AG04450 (cell line): Measurements from ENCODE around the gene MAPKAP1. TPM values are rescaled to one million over a fixed set of nuclear protein-coding genes. Genes with fewer than 3 reads are reported as not detected.

ENCODE experiments used
- CTCF ChIA-PET: fragments of 300-600, 350-600 bp; formaldehyde crosslinking; extraction: SDS; loops from one replicate; lab custom pipeline; 2022; ENCODE audit warnings: antibody characterized with exemption, inconsistent platforms; lab: Charles Lee
- POLR2A ChIA-PET: fragments of 350-600 bp; formaldehyde crosslinking; extraction: SDS; loops from one replicate; lab custom pipeline; 2021; ENCODE audit warnings: antibody characterized with exemption, inconsistent platforms; lab: Yijun Ruan, JAX
- DNase-seq: peaks from one replicate; pipeline ENCODE4 v3.0.0-alpha.2; 2011; ENCODE audit warnings: low read depth, low spot score
- H3K27ac ChIP-seq: one replicate; pipeline ENCODE4 v1.5.1; 2012; ENCODE audit warnings: low read depth, low read length, control low read depth
- H3K27me3 ChIP-seq: one replicate; pipeline ENCODE4 v1.6.0; 2012; ENCODE audit warnings: low read length; ENCODE audit not compliant: control insufficient read depth, insufficient read depth
- H3K4me3 ChIP-seq: 2 replicates; pipeline ENCODE4 v1.5.1; 2011; ENCODE audit warnings: mild to moderate bottlenecking, low read depth, low read length, control low read depth
- H3K9me3 ChIP-seq: 2 replicates; pipeline ENCODE4 v1.5.1; 2012; ENCODE audit warnings: low read length; ENCODE audit not compliant: control insufficient read depth, insufficient read depth
- polyA plus RNA-seq: library from polyadenylated mRNA; depleted of rRNA; stranded (reverse); fragments of >200 nt; gene quantifications from 2 replicates; pipeline ENCODE4 v1.2.3, GENCODE V29; 2011
- TF ChIP-seq, protein P1 (sequence below): IDR thresholded peaks from 2 replicates; pipeline ENCODE4 v1.5.1; 2011; ENCODE audit warnings: low read depth, low read length, control low read depth, inconsistent platforms

The MAPKAP1 gene
- polyA plus RNA-seq, 1 experiment = 140 TPM

DNA sequence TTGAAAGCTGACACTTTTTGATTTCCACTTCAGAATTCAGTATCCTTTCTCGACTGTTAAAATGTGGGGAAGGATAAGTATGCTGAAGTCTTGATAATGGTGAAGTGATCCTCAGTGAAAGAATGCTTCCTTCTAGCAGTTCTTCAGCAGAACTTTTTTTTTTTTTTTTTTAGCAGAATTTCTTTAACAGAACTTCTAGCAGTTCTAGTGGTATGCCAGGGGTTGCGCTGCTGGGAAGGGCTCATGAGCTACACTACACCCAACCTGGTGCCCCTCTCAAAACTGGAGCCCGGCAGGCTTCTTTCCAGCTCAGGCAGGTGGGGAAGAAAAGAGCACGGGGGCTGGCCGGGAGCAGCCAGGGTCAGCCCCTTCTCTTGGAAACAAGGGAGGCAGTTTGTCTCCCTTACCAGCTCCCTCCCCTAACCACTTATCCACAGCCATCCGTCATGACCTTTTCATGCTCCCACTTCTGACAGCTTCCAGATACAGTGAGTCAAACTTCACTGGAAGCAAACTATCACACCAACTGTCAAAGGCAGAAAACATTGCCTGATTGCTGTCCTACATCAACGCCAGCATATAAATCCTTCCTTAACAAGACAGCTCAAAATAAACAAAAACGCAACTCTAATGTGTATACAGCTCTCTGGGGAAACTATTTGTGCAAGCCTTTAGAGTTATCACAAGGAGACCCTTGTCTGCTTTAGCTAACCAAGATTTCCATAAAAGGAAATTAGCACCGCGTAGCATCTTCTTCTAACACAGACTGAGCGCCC, 233.9 kb downstream of the MAPKAP1 start:
- CTCF ChIA-PET = interaction anchor here (0.7 to 1.6 kb wide), 2 partner anchors 65 to 72 kb away, joined by 3 read pairs; no protein-coding TSS in a partner anchor
- peak overlapping the region; percentile 0; the same call in 1 of the 2 replicates for H3K4me3 ChIP-seq

DNA sequence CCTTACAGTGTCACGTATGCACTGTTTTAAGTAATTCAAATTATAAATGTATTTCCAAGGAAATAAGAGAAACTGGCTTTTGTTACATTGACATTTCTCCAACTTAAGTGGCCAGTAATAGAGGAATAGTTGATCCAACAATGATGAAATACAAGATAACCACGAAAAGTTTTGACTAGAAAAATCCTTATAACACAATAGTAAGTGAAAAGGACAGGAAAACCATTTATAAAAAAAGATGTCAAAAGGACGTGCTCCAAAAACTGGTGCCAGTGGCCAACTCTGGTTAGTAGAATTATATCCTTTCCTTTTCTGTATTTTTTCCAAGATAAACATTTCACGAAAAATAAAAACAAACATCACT, 234.5 kb downstream of the MAPKAP1 start:
- Histone ChIP-seq H3K27ac (no peak overlapping the region), H3K4me3 (no peak overlapping the region), H3K9me3 (no peaks in the 10 kb centered on the region), H3K27me3 (no peaks in the 10 kb centered on the region)
- ChIA-PET CTCF (interaction anchor here (0.7 to 1.6 kb wide), 2 partner anchors 65 to 73 kb away, joined by 3 read pairs; no protein-coding TSS in a partner anchor), POLR2A (interaction anchor here (0.6 to 1.6 kb wide), 10 partner anchors 8 to 72 kb away, joined by 3 to 8 read pairs (median 4); no protein-coding TSS in a partner anchor)
- no peak for DNase-seq
- TF ChIP-seq, protein P1, sequence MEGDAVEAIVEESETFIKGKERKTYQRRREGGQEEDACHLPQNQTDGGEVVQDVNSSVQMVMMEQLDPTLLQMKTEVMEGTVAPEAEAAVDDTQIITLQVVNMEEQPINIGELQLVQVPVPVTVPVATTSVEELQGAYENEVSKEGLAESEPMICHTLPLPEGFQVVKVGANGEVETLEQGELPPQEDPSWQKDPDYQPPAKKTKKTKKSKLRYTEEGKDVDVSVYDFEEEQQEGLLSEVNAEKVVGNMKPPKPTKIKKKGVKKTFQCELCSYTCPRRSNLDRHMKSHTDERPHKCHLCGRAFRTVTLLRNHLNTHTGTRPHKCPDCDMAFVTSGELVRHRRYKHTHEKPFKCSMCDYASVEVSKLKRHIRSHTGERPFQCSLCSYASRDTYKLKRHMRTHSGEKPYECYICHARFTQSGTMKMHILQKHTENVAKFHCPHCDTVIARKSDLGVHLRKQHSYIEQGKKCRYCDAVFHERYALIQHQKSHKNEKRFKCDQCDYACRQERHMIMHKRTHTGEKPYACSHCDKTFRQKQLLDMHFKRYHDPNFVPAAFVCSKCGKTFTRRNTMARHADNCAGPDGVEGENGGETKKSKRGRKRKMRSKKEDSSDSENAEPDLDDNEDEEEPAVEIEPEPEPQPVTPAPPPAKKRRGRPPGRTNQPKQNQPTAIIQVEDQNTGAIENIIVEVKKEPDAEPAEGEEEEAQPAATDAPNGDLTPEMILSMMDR = no peak

More for the DNA sequence above, 233.9 kb downstream of the MAPKAP1 start:
- TF ChIP-seq, protein P1 = peak; percentile 40
- Histone ChIP-seq H3K27me3 (no peaks in the 10 kb centered on the region), H3K27ac (peak overlapping the region; percentile 43), H3K9me3 (no peaks in the 10 kb centered on the region)
- POLR2A ChIA-PET = interaction anchor here (0.6 to 1.6 kb wide), 8 partner anchors 7 to 72 kb away, joined by 3 to 8 read pairs (median 5); no protein-coding TSS in a partner anchor
- DNase-seq = peak; percentile 49

- ChIA-PET CTCF (no interaction called here), POLR2A (interaction anchor here (1.4 kb wide), 1 partner anchor 37 kb away, joined by 3 read pairs; no protein-coding TSS in a partner anchor)
- no peak for DNase-seq
- Histone ChIP-seq H3K9me3 (no peaks in the 10 kb centered on the region), H3K27me3 (no peaks in the 10 kb centered on the region), H3K27ac (no peak overlapping the region), H3K4me3 (no peak overlapping the region)
- TF ChIP-seq, protein P1 = no peak
Observed at GRCh38 chr9:125470767-125471580, 236.0 kb downstream of the MAPKAP1 start.

GRCh38 chr9:125470189-125470588, 236.8 kb downstream of the MAPKAP1 start:
- ChIA-PET CTCF (no interaction called here), POLR2A (no interaction called here)
- Histone ChIP-seq H3K4me3 (no peak overlapping the region), H3K9me3 (no peaks in the 10 kb centered on the region), H3K27me3 (no peaks in the 10 kb centered on the region), H3K27ac (no peak overlapping the region)
- TF ChIP-seq, protein P1 = no peak
- DNase-seq = no peak
